ENCODE data around the gene CFTR.

GRCh38 chr7:117492649-117493048 is 12.8 kb downstream of the CFTR start:
- no peak for TF ChIP-seq CTCF (IDR thresholded peaks at IDR 0.05; ENCODE audit: low read length)
- no peak for TF ChIP-seq EZH2 (optimal IDR thresholded peaks at IDR 0.05; ENCODE audit: low read depth, low read length)
